EL (cell line): ENCODE data around the gene GPSM3.
A peak's percentile ranks its signal among the peaks of the same experiment; 100 is the strongest.
"Not testable (repeated sequence)": the region's sequence is repeated elsewhere in the genome, so short reads cannot be mapped to it uniquely, and the experiment has no call there.

ENCODE experiments used
- DNase-seq: peaks from one replicate; pipeline ENCODE4 v3.0.0-alpha.2; 2016

Gene GPSM3

DNA sequence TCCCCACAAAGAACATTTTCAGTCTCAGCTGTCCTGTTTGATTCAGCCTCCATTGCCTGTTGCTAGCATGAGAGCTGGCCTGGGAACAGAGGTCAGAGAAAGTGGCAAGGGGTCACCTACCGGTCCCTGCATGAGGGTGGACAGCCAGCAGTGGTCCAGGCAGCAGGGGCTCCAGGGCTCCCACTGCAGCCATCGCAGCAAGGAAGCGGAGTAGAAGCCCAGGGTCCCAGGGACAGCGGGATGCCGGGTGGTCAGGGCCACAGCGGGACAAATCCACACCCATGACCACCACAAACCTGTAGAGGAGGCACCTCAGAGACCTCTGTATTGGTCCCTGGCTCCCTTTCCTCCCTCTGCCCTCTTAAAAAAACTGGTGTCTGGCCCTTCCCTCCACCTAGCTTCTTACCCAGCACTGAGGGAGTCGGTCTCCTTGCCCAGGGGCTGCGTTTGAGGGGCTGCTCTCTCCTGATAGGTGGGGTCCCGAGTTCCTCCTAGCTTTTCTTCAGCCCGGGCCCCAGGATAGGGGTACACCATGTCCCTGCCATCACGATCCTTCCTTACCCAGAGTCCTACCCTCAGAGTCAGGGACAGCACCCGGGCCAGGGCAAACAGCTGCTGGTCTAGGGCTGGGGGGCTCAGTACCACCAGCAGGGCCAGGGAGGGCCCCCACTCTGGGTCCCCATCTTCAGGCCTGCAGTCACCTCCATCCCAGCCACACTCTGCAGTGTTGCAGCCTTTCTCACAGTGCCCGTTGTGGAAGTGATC is 8.4 kb upstream of the GPSM3 start:
- no peak for DNase-seq

DNA sequence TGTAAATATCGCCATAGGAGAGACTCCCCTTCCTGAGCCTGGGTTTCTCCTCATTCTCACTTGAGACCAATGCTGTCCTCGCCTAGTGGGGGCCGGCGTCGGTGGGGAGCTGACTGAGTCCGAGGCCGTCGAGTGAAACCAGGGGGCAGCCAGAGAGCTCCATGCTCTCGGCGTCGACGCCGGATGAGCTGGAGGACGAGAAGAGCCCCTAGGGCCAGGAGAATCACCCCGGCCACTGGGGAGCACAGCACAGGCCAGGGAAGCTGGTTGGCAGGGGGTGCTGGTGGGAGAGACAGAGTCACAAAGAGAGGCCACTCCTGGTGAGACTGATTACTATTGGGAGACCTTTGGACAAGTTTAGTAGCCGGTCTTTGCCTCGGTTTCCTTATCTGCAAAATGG is 6.4 kb upstream of the GPSM3 start:
- DNase-seq: no peak

DNA sequence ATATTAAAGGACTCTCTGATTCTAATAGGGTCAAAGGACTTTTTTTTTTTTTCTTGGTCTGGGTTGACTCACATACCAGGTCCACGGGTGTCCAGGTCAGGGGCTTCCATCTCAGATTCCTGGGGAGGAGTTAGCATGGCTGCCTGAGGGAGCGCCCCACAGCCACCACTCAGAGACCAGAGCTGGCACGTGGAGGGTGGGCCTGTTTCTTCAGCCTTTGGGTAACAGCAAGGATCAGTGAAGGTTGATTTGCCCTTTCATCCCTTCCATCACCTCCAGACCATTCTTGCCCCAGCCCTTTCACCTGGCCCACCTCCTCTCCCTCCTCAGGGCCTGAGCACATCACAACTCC is 5.9 kb upstream of the GPSM3 start:
- DNase-seq: no peak

DNA sequence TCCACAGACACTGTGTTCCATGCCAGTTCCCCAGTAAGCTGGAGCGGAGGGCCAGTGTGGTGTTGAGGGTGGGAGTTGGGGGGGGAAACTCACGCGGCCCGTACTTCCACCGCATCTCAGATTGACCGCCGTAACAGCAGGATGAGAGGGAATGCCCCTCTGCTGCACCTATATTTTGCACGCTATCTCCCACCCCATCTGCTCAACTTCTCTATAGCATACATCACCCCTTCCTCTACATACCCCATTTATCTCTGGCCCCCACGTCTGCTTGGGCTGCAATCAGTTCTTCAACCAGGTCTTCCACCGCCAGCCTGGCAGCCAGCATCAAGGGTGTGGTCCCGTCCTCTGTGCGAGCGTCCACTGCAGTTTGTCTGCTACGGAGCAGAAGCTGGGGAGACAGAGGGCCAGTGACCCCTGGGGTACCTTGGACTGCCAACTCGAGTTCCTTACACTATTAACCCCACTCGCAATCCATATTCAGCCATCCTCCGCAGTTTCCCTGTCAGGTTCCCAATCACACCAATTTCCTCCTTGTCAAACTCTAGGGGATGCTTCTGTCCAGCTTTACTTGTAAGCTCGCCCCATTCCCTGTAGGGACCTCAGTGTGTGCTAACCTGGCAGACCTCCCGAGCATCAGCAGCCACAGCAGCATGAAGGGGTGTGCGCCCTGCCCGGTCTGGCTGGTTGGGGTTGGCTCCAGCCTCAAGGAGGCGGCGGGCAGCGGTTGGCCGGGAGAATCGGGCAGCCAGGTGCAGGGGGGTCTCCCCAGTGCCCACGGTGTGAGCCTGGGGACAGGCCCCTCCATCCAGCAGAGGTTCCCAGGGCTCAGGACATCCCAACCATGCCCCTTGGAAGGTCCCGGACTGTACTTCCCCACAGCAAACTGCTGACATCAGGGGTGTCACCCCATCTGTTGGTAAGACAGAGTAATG is 4.5 kb upstream of the GPSM3 start:
- no peak for DNase-seq

DNA sequence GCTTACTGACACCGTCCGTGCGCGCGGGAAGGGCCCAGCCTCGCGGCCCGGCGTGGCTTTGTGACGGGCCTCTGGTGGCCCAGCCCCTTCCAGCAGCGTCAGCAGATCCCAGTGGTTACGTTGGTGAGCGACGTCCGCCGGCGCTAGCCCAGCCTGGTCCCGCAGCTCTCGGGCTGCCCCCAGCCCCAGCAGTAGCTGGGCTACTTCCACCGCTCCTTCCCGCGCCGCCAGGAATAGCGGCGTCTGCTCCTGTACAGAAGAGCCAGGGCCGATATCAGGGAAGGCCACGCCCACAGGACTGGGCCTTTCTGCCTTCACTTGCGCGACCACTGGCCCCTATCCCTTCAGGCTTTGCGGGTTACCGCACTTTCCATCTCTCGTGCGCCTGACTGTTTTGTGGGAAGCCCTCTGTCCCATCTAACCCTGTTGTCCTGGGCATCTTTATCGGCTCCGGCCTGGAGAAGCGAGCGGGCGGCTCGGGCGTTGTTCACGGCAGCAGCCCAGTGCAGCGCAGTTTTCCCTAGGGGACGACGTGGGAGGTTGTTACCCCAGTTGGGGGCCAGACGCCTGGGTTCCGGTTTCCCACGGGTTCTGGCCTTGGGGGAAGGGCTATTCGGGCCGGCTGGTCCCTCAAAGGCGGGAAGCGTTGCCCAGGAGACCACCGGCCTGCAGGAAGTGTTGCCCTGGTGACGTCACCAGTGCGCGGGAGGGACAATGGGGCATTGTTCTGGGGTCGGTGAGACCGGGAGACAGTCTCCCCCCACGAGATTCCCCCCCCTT is 3.6 kb upstream of the GPSM3 start:
- peak; percentile 82 for DNase-seq

DNA sequence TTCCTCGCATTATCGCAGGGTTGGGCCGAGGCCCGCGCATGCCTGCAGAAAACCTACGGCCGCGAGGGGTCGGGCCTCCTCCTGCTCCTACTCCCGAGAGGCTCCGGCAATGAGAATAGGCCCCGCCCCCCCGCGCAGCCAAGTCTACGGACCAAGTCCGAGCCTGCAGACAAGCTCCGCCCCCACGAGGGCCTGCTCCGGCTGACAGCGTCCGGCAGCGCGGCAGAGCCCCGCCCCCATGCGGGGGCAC is 3.1 kb upstream of the GPSM3 start:
- peak; percentile 100 for DNase-seq

DNA sequence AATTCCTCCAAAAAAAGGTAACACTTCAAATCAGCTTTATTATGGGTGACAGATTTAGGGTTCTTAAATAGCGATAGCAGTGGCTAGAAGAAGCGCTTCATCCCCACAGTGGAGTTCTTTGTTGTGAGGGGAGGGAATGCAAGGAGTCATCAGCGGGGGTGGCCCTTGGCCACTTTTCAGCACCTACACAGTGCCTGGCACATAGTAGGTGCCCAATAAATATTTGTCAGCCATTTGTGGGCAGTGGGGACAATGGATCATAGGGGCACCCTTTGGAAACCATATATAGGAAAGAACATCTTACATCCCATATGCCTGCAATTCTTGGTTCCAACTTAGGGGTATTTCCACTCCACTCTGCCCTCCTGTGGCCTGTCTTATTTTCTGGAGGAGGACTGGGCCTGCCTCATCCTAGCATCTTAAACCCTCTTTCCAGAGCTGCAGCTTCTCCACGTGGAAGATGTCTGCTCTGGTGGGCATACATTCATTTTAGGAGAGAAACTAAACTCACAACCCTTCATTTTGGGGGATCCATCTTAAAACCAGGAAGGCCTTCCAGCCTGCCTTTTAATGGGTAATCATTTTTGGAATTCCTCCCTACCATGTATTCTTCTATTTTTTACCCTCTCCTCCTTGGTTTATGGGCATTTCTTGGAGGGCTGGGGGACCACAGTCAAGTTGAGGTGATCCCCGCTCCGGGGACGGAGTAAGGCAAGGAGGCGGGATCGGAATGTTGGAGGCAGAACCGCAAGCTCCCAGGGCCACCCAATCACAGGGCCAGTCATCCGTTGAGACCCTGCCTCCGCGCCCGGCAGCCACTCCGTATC is 2.6 kb upstream of the GPSM3 start:
- DNase-seq: peak; percentile 68

DNA sequence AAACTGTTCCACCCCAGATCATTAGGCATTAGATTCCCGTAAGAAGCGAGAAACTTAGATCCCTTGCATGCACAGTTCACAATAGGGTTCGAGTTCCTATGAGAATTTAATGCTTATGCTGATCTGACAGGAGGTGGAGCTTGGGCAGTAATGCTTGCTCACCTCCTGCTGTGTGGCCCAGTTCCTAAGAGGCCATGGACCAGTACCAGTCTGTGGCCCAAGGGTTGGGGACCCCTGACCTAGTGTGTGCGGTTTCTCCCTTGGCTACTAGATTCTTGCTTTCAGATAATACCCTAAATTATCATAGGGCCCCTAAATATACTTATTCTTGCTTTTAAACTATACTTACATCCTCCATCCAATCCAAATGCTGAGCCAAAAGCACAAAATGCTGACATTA is 1.9 kb upstream of the GPSM3 start:
- DNase-seq: no peak

- not testable (repeated sequence) for DNase-seq
These were observed 653 bp upstream of the GPSM3 start for GRCh38 chr6:32193096-32193495.

- no peak for DNase-seq
These were observed 491 bp downstream of the GPSM3 start for GRCh38 chr6:32191696-32192607.

GRCh38 chr6:32190911-32191677 is 1.3 kb downstream of the GPSM3 start:
- no peak for DNase-seq

DNA sequence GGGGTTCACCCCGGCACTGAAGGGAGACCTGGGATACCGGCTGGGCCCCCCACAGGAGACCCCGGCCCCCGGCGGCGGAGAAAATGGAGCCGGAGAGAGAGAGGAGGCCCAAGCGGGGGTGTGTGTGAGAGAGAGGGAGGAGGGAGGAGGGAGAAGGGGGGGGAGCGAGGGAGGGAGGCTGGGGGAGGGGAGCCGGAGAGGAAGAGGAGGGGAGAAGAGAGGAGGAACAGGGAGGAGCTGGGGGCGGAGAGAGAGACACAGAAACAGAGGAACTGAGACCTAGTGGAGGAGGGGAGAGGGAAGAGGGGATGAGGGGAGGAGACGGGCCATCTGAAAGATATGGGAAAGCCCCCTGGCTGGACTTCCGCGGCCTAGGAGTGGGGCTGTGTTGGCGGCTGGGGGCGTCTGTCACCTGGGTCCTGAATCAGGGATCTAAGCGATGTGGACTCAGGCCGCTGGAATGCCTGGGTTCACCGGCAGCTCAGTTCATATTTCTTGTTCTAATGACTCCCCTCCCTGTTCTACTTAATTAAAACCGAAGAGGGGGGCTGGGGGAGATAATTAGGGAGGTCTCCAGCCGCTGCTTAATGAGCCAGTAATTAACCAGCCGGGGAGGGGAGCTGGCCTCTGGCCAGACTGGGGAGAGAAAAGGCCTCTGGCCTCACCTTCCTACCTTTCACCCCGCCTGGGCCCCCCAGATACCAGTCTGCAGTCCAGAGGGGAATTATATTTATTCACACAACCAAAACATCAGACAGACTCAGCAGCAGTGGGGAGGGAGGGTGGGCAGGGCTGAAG is 2.2 kb downstream of the GPSM3 start, which contains the start of gene PBX2:
TSS of gene PBX2 (minus strand) at position 149 of the 798 bp plus-strand sequence. CDS start 287 bp downstream, outside the sequence.
- peak; percentile 93 for DNase-seq

DNA sequence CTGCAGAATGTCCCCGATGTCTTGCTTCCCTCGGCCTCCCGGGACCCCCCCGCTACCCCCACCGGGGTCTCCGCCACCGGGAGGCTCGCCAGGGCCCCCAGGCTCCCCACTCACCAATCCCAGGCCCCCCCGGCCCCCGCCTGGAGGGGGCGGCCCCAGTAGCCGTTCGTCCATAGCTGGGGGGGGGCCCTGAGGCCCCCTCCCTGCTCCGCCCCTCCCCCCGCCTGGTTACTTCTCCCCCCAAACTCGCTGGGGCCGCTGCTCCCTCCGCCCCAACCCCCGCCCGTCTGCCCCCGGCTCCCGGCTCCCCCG is 2.7 kb downstream of the GPSM3 start:
- DNase-seq: no peak

DNA sequence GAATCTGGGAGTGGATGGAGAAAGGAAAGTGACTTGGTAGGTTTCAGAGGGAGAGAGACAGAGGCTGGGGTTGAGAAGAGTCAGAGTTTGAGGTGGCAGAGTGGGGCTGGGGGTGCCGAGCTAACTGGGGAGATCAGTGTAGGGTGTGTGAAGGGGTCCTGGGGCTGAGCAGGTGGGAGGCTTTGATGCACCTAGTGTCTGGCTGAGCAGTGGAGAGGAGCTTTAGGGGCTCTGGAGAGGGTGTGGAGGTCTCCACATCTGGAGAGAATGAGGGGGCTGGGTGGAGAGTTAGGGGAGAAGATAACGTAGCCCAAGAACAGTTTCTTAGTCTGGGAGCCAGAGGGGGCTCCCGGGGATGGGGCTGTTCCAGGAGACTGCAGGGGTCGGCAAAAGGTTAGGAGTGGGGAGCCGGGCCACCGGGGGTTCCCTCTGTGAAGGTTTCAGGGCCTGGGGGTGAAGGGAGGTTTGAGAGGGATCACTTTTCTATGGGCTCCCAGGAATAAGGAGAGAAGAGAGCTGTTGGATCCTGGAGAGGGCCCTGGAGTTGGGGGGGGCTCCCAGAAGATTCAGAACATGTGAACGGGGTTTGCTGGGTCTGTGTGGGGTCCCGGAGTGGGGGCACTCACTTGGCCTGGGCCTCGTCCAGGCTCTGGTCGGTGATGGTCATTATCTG is 3.2 kb downstream of the GPSM3 start:
- DNase-seq: no peak

- no peak for DNase-seq
These were observed 3.9 kb downstream of the GPSM3 start for GRCh38 chr6:32188381-32189068.

- not testable (repeated sequence) for DNase-seq
These were observed 4.6 kb downstream of the GPSM3 start for GRCh38 chr6:32187725-32188380.

DNA sequence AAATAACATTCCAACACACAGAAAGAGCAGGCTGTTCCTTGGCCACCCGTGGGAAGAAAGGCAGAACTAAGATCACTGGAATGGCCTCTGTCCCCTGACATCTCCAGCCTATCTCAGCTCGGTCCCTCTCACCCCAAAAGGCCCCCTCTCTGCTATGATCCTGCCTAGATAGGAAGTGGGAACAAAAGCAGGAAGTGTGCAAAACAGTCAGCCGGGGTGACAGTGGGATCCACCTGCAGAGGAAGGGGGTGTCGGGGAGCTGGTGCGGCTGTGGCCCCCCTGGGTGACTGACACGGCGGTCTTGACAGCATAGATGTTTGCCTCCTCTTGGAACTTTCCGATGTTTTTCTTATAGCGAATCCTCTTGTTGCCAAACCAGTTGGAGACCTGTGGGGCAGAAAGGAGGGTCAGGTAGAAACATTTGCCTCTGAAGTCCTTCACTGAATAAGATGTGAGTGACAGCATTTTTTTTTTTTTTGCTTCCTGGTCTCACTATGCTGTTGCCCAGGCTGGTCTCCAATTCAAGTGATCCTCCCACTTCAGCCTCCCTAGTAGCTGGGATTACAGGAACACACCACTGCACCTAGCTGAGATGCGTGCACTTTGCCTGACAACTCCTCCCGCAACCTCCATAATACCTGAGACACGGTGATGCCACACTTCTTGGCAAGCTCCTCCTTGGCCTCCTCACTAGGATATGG is 5.3 kb downstream of the GPSM3 start:
- no peak for DNase-seq
